Measurements from ENCODE around the gene GRIN3B. TPM values are rescaled to one million over a fixed set of nuclear protein-coding genes. Genes with fewer than 3 reads are reported as not detected.

The GRIN3B gene
- total and polyA plus RNA-seq, 2 of the 8 experiments (the other 6 are each of a cell fraction or from before 2014, with no cell fraction given) = 0.45 to 1.0 TPM

GRCh38 chr19:1055028-1055425 is 54.8 kb downstream of the GRIN3B start (continued):
- no peak for TF ChIP-seq EGR1 (IDR thresholded peaks at IDR 0.05; ENCODE audit: borderline replicate concordance, low read depth, low read length)
- no peak for TF ChIP-seq RAD21 (IDR thresholded peaks at IDR 0.05 in 1 of 2, conservative IDR thresholded peaks at IDR 0.05 in 1 of 2; ENCODE audit: low read depth in 2 of 2, low read length in 2 of 2)
- no peak for TF ChIP-seq FOSL1 (IDR thresholded peaks at IDR 0.05; ENCODE audit: insufficient read depth, low read depth, low read length)
- TF ChIP-seq SUZ12 (IDR thresholded peaks at IDR 0.05; ENCODE audit: low read length) = no peak

Data from H1 (cell line).